Glomerular endothelial cell (primary cell): ENCODE measurements around the gene CLIP3. TPM values are rescaled to one million over a fixed set of nuclear protein-coding genes. Genes with fewer than 3 reads are reported as not detected.
"Not testable (repeated sequence)": the region's sequence is repeated elsewhere in the genome, so short reads cannot be mapped to it uniquely, and the experiment has no call there.

Experiments
- DNase-seq: peaks from one replicate; pipeline ENCODE4 v3.0.0-alpha.2; 2011; ENCODE audit warnings: low read depth, low spot score; ENCODE audit errors: extremely low read depth
- total RNA-seq: library from RNA; depleted of rRNA; stranded (reverse); fragments of >200 nt; gene quantifications from 2 replicates; pipeline ENCODE4 v1.2.3, GENCODE V29; 2015

The CLIP3 gene
- total RNA-seq, 1 donor from 2014 or later = 14.0 TPM

DNA sequence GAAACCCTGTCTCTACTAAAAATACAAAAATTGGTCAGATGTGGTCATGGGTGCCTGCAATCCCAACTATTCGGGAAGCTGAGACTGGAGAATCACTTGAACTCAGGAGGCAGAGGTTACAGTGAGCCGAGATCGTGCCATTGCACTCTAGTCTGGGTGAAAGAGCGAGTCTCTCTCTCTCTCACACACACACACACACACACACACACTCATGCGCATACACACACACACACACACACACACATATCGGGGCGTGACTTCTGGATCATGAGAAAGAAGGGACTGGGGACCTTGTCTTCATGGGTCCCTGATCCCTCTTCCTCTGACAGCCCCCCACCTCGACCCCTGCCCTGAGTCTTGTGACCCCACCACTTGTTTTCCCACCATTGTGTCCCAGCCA, 49.5 kb downstream of the CLIP3 start:
- DNase-seq = no peak

GRCh38 chr19:35980997-35981396, 51.7 kb downstream of the CLIP3 start:
- DNase-seq = not testable (repeated sequence)

- no peak for DNase-seq
These were observed 53.8 kb downstream of the CLIP3 start for GRCh38 chr19:35978832-35979365.

GRCh38 chr19:35978271-35978670, 54.4 kb downstream of the CLIP3 start:
- DNase-seq = no peak

DNA sequence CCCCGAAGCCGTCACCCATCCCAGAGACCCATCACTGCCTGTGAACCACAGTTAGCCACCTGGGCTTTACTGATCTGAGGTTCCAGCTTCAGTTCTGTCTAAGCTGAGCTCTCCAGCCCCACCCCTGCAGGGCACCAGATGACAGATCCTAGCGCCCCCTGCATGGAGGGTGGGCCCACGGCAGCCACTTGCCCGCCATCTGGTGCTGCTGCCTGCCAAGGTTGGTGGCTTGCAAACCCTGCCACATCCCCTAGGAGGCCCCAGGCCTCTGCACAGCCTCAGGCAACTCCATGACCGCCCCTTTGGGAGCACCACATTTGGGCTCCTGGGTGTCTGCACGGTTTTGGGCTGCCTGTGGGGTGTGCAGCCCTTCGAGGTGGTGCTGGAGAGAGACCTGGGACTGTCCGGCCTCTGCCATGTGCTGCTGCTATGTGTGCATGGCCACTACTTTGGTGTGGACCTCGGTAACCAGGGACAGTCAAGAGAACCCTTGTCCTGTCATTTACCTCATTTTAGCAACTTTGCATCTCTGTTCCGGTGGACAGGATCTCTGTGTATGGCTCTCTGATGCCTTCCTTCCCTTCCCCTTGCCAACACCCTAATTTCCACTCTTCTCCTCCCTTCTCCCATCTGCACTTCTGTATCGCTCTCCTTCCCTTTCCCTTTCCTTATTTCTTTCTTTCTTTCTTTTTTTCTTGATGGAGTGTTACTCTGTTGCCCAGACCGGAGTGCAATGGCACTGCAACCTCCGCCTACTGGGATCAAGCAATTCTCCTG, 55.0 kb downstream of the CLIP3 start:
- no peak for DNase-seq

DNA sequence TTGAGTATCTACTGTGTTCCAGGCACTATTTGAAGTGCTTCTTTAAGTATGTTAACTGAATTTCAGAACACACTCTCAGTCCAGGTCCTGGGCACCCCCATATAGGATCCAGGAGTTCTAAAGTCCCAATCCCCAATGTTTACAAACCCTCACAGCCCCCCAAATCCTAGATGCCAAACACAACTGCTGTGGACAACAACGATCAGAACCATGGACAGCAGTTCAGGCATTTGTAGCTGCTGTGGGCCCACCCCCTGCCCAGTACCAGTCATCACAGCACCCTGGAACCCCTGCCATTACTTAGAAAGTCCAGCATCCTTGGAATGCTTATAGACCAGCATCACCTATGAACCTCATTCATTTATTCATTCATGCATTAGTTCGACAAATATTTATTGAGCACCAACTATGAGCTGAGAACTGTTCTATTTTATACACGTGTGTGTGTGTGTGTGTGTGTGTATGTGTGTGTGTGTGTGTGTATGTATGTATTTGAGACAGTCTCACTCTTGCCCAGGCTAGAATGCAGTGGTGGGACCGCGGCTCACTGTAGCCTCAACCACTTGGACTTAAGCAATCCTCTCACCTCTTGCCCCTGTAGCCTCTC, 57.0 kb downstream of the CLIP3 start:
- no peak for DNase-seq

DNA sequence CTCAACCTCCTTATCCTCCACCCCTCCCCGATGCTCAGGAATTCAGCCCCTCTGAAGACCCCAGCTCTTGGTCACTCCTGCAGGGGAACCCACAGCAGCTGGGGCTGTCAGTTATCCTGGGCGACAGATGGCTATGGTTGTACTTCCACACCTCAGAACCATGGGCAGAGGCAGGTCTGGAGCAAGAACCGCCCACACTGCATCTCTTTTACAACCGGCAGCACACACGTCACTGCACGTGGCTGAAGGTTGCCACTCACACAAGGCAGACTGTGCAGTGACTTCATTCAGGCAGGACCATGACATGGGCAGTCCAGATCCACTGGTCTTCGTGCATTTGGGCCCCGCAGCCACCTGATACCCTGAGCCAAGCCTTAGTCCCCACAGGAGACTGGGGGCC, 59.2 kb downstream of the CLIP3 start:
- DNase-seq = no peak

DNA sequence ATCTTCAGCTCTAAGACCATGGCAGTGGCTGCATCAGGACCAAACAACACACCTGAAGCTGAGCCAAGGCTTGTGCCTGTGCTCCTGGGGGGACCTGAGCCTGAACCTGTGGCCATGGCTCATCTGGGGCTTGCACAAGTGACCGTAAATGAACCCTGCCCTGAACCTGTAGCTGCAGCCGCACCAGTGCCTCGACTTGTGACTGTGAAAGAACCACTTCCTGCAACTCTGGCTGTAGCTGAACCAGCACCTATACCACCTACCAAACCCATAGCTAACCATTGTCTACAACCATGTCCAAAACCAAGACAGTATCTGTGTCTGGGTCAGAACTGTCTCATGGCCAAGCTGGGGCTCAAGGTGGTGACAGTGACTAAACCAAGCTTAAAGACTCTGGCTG, 65.9 kb downstream of the CLIP3 start:
- DNase-seq = no peak

Other genes starting within 250 kb of the CLIP3 start
- gene PRODH2, start 220.0 kb downstream of the CLIP3 start, total RNA-seq = not detected in 2 replicates
- gene NPHS1, start 180.4 kb downstream of the CLIP3 start, total RNA-seq = not detected in 2 replicates
- not detected in 2 replicates for gene KIRREL2, start 176.0 kb downstream of the CLIP3 start, total RNA-seq
- 7.3 and 14.9 TPM in 2 replicates for gene APLP1, start 164.3 kb downstream of the CLIP3 start, total RNA-seq
- gene NFKBID, start 132.3 kb downstream of the CLIP3 start, total RNA-seq = 2.7 and 3.6 TPM in 2 replicates
- gene HCST, start 130.3 kb downstream of the CLIP3 start, total RNA-seq = not detected in 2 replicates
- gene TYROBP, start 124.6 kb downstream of the CLIP3 start, total RNA-seq = not detected in 2 replicates
- gene LRFN3, start 96.5 kb downstream of the CLIP3 start, total RNA-seq = 13.3 and 24.3 TPM in 2 replicates
- gene SDHAF1, start 37.7 kb downstream of the CLIP3 start, total RNA-seq = 19.8 and 29.1 TPM in 2 replicates
- gene SYNE4, start 24.1 kb downstream of the CLIP3 start, total RNA-seq = not detected in 2 replicates
- gene ALKBH6, start 18.7 kb downstream of the CLIP3 start, total RNA-seq = 22.5 and 35.5 TPM in 2 replicates
- 10.3 and 13.9 TPM in 2 replicates for gene THAP8, start 21.4 kb upstream of the CLIP3 start, total RNA-seq
- gene WDR62, start 22.0 kb upstream of the CLIP3 start, total RNA-seq = 2.3 and 4.8 TPM in 2 replicates
- not detected in 2 replicates for gene OVOL3, start 78.3 kb upstream of the CLIP3 start, total RNA-seq
- gene POLR2I, start 82.0 kb upstream of the CLIP3 start, total RNA-seq = 38.7 and 51.9 TPM in 2 replicates
- gene TBCB, start 82.6 kb upstream of the CLIP3 start, total RNA-seq = 246 and 286 TPM in 2 replicates
- gene CAPNS1, start 107.2 kb upstream of the CLIP3 start, total RNA-seq = 334 and 435 TPM in 2 replicates
- gene COX7A1, start 119.6 kb upstream of the CLIP3 start, total RNA-seq = 4.8 and 26.8 TPM in 2 replicates
- gene ZNF565, start 181.8 kb upstream of the CLIP3 start, total RNA-seq = 1.2 and 2.9 TPM in 2 replicates
- gene ZNF146, start 182.2 kb upstream of the CLIP3 start, total RNA-seq = 68.7 and 77.4 TPM in 2 replicates